Esophagus muscularis mucosa (tissue), 4 donors: ENCODE data around the gene MYLK. TPM values are rescaled to one million over a fixed set of nuclear protein-coding genes. Genes with fewer than 3 reads are reported as not detected.

ENCODE experiments used
- DNase-seq: peaks from one replicate; pipeline ENCODE4 v3.0.0-alpha.2; 2017; ENCODE audit errors: extremely low spot score
- H3K27ac ChIP-seq, 4 donors: fragments of 200-600 bp; sonication (generic); replicated peaks in 1 of 4; 1 replicate in 3 of 4; 2 replicates in 1 of 4; pipeline ENCODE4 v1.5.1; 2016 to 2019; ENCODE audit warnings: mild to moderate bottlenecking in 1 of 4
- H3K27me3 ChIP-seq, 4 donors: fragments of 200-600 bp; sonication (generic); one replicate each; pipeline versions ENCODE4 v1.5.1 to v1.6.0; 2016 to 2019
- H3K36me3 ChIP-seq, 4 donors: fragments of 200-600 bp; sonication (generic); one replicate each; pipeline ENCODE4 v1.5.1; 2016 to 2019
- H3K4me1 ChIP-seq, 4 donors: fragments of 200-600 bp; sonication (generic); one replicate each; pipeline ENCODE4 v1.5.1; 2016 to 2019
- H3K4me3 ChIP-seq, 4 donors: fragments of 200-600 bp; sonication (generic); 1 replicate in 2 of 4; 2 replicates in 2 of 4; pipeline ENCODE4 v1.5.1; 2016 to 2019; ENCODE audit warnings: mild to moderate bottlenecking in 4 of 4, moderate library complexity in 1 of 4
- H3K9me3 ChIP-seq, 4 donors: fragments of 200-600 bp; sonication (generic); 1 replicate in 3 of 4; 2 replicates in 1 of 4; pipeline ENCODE4 v1.5.1; 2016 to 2019
- CTCF ChIP-seq, 3 experiments: fragments of 200-600 bp in 2 of 3; fragments of 450-650 bp in 1 of 3; sonication (generic) in 2 of 3; IDR thresholded peaks; one replicate each; pipeline ENCODE4 v1.5.1; 2017 to 2019; ENCODE audit warnings: antibody characterized with exemption in 3 of 3, mild to moderate bottlenecking in 2 of 3, moderate library complexity in 1 of 3
- EP300 ChIP-seq: sonication (generic); formaldehyde crosslinking; IDR thresholded peaks from one replicate; pipeline ENCODE4 v1.6.1; 2017; ENCODE audit warnings: antibody characterized with exemption
- POLR2A ChIP-seq: fragments of 450-650 bp; IDR thresholded peaks from one replicate; pipeline ENCODE4 v1.6.1; 2017; ENCODE audit warnings: antibody characterized with exemption, moderate library complexity, mild to moderate bottlenecking, low read depth
- POLR2AphosphoS5 ChIP-seq, 2 donors: sonication (generic); formaldehyde crosslinking; IDR thresholded peaks; one replicate each; pipeline ENCODE4 v1.6.1; 2017; ENCODE audit warnings: antibody characterized with exemption in 2 of 2
- WGBS: methylation state at CpG from one replicate; pipeline ENCODE4 v1.1.5; 2018; 5-methylcytosine and 5-hydroxymethylcytosine counted together
- intact Hi-C: fragments of 100-400 bp; cut with DNase I; formaldehyde crosslinking; loops from one replicate; pipeline ENCODE4 v1.15.1; 2023
- total RNA-seq, 4 donors: library from RNA; depleted of rRNA; stranded (reverse); fragments of >200 nt; gene quantifications; one replicate each; pipeline versions ENCODE4 v1.1.0 to v1.2.1, GENCODE V29; 2016

The MYLK gene
- total RNA-seq, 4 donors from 2014 or later = 1,983 to 3,208 (median 2,554) TPM

GRCh38 chr3:123790254-123791072 lies 93.7 kb downstream of the MYLK start:
- H3K27ac ChIP-seq = peak overlapping the region in 3 of 4 donors; percentile 18 to 34 (median 20)
- no peaks in the 10 kb centered on the region for H3K27me3 ChIP-seq
- intact Hi-C loops = no loop called here
- H3K36me3 ChIP-seq = no peaks in the 10 kb centered on the region
- no peak for TF ChIP-seq CTCF (IDR thresholded peaks at IDR 0.05)
- TF ChIP-seq POLR2A = no peak
- no peak for TF ChIP-seq POLR2AphosphoS5 (IDR thresholded peaks at IDR 0.05)
- no peak for TF ChIP-seq EP300
- peak; percentile 47 for DNase-seq
- peaks cover 0 to 30% (median 22%) of the 10 kb centered on the region in 4 donors for H3K4me1 ChIP-seq
- H3K9me3 ChIP-seq = no peaks in the 10 kb centered on the region
- H3K4me3 ChIP-seq = no peak overlapping the region
- WGBS = 83% methylated on average over 9 of the region's 9 CpGs

- no peak overlapping the region for H3K27ac ChIP-seq
- H3K9me3 ChIP-seq = no peaks in the 10 kb centered on the region
- WGBS = 94% methylated on average over 5 of the region's 5 CpGs
- H3K4me3 ChIP-seq = no peak overlapping the region
- peak; percentile 64 for DNase-seq
- no peak for TF ChIP-seq POLR2A
- TF ChIP-seq POLR2AphosphoS5 (IDR thresholded peaks at IDR 0.05) = no peak
- no peak for TF ChIP-seq EP300
- no peak for TF ChIP-seq CTCF (IDR thresholded peaks at IDR 0.05)
- intact Hi-C loops = no loop called here
- H3K4me1 ChIP-seq = peaks cover 0 to 30% (median 22%) of the 10 kb centered on the region in 4 donors
- H3K27me3 ChIP-seq = no peaks in the 10 kb centered on the region
- H3K36me3 ChIP-seq = no peaks in the 10 kb centered on the region
These were observed 94.4 kb downstream of the MYLK start for GRCh38 chr3:123789760-123790159.

GRCh38 chr3:123789160-123789559 lies 95.0 kb downstream of the MYLK start:
- Histone ChIP-seq H3K4me1 (peaks cover 0 to 31% (median 25%) of the 10 kb centered on the region in 4 donors), H3K36me3 (no peaks in the 10 kb centered on the region), H3K27ac (no peak overlapping the region), H3K4me3 (no peak overlapping the region), H3K27me3 (no peaks in the 10 kb centered on the region), H3K9me3 (no peaks in the 10 kb centered on the region)
- peak; percentile 45 for DNase-seq
- TF ChIP-seq CTCF (IDR thresholded peaks at IDR 0.05) = no peak
- TF ChIP-seq EP300 = no peak
- TF ChIP-seq POLR2AphosphoS5 (IDR thresholded peaks at IDR 0.05) = no peak
- TF ChIP-seq POLR2A = no peak
- intact Hi-C loops = no loop called here
- 93% methylated on average over 7 of the region's 9 CpGs for WGBS

- Histone ChIP-seq H3K4me1 (peaks cover 0 to 34% (median 29%) of the 10 kb centered on the region in 4 donors), H3K27me3 (no peaks in the 10 kb centered on the region), H3K9me3 (no peaks in the 10 kb centered on the region), H3K27ac (no peak overlapping the region), H3K4me3 (no peak overlapping the region), H3K36me3 (no peaks in the 10 kb centered on the region)
- intact Hi-C loops = no loop called here
- 88% methylated on average over 2 of the region's 2 CpGs for WGBS
- DNase-seq = peak; percentile 29
- no peak for TF ChIP-seq POLR2AphosphoS5 (IDR thresholded peaks at IDR 0.05)
- TF ChIP-seq EP300 = no peak
- no peak for TF ChIP-seq POLR2A
- TF ChIP-seq CTCF (IDR thresholded peaks at IDR 0.05) = no peak
These were observed 95.4 kb downstream of the MYLK start for GRCh38 chr3:123788710-123789109.
